A549 treated with Hydrocortisone at 1 μM for 4 hours (cell line): ENCODE measurements around the gene ATMIN. TPM values are rescaled to one million over a fixed set of nuclear protein-coding genes. Genes with fewer than 3 reads are reported as not detected.

Experiments used
- total RNA-seq: library from RNA; stranded (reverse); fragments of 200-300 nt; extraction: Qiagen RNA extraction; gene quantifications from 5 replicates; pipeline ENCODE4 v1.2.3, GENCODE V29; 2022

ATMIN gene, protein sequence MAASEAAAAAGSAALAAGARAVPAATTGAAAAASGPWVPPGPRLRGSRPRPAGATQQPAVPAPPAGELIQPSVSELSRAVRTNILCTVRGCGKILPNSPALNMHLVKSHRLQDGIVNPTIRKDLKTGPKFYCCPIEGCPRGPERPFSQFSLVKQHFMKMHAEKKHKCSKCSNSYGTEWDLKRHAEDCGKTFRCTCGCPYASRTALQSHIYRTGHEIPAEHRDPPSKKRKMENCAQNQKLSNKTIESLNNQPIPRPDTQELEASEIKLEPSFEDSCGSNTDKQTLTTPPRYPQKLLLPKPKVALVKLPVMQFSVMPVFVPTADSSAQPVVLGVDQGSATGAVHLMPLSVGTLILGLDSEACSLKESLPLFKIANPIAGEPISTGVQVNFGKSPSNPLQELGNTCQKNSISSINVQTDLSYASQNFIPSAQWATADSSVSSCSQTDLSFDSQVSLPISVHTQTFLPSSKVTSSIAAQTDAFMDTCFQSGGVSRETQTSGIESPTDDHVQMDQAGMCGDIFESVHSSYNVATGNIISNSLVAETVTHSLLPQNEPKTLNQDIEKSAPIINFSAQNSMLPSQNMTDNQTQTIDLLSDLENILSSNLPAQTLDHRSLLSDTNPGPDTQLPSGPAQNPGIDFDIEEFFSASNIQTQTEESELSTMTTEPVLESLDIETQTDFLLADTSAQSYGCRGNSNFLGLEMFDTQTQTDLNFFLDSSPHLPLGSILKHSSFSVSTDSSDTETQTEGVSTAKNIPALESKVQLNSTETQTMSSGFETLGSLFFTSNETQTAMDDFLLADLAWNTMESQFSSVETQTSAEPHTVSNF
- 28.7 to 33.8 TPM (median 31.7 TPM) in 5 replicates for total RNA-seq

DNA sequence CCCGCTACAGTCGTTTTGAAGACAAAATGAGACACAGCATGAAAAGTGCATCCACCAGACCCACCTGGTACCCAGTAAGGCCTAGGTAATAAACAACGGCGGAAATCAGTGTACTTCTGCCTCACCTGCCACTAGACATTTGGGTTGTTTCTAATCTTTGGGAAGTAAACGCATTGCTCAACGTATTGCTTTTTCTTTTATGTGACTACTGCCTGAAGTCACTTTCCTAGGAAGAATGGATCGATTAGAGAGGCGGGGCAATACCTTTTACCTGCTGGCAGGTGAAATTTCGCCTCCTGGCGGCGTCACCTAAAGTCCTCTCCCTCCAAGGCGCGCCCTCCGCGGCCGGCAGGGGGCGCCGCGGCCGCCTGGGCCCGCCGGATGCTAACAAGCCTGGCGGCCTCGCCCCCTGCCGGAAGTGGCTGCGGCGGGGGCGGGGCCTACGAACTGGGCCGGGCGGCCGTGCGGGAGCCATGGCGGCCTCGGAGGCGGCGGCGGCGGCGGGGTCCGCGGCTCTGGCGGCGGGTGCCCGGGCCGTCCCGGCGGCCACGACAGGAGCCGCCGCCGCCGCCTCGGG, at the start of gene ATMIN:
ATMIN (plus strand) TSS at position 445 of the 577 bp plus-strand sequence; CDS start at position 474, 29 bp downstream.

DNA sequence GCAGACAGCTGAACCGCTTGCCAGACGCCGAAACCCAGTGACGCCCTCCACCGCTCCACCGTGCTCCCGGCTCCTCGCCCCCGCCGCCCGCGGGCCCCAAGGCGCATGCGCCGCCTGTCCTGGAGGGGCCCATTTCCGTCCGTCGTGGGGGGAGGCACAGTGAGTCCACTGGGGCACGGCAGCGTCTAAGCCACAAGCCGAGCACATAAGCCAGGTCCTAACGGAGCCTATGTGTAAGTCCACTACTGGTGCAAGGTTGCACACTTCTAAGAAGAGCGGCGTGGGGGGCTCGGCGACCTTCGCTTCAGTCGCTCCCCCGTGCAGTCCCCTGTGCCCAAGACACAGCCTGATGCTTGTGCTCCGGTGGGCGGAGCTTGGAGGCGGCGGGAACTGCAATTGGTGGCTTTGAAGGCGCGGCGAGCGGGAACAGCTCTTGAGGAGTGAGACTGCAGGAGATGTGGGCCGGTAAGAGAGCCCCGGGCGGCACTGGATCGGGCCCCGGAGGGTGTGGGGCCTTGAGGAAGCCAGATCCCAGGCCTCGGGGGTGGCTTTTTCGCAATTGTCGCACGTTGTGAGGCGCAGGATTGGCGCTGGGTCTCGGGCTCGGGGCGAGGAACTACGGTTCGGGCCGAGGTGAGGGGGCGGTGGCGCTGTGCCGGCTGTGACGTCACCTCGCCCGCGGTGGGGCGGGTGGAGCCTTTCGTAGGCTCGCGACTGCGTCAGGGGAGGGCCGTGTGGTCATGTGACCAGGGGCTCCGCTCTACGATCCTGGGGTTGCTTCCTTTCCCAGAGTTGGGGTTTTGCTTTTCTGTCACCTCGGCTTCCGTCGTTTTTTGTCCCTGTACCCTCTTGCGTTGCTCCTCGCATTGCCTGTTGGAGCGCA, 28.6 kb upstream of the ATMIN start, which contains the start of the genes CENPN and CMC2:
CENPN (plus strand) TSS at position 402 of the 883 bp plus-strand sequence. CDS start 4,726 bp downstream, outside the sequence.
CMC2 (minus strand) TSS at position 73 of the 883 bp plus-strand sequence. CDS start 9,491 bp downstream, outside the sequence.

GRCh38 chr16:81077076-81077940, 41.7 kb downstream of the ATMIN start, which contains the start of gene C16orf46:
C16orf46 (minus strand) TSS chr16:81077238; CDS start chr16:81063955, 13,283 bp downstream.

GRCh38 chr16:81095953-81096714, 60.5 kb downstream of the ATMIN start, which contains the start of gene GCSH:
GCSH (minus strand) TSS chr16:81096395; CDS start chr16:81096278, 117 bp downstream.

Other genes starting within 250 kb of the ATMIN start
- gene CDYL2, start 231.2 kb upstream of the ATMIN start, total RNA-seq = 0.32 to 0.66 TPM (median 0.61 TPM) in 5 replicates
- 114 to 129 TPM (median 123 TPM) in 5 replicates for gene CMC2, start 29.0 kb upstream of the ATMIN start, total RNA-seq
- 62.6 to 104 TPM (median 67.1 TPM) in 5 replicates for gene CENPN, start 28.6 kb upstream of the ATMIN start, total RNA-seq
- 0.50 to 0.99 TPM (median 0.85 TPM) in 5 replicates for gene C16orf46, start 41.4 kb downstream of the ATMIN start, total RNA-seq
- 48.9 to 62.6 TPM (median 55.2 TPM) in 5 replicates for gene GCSH, start 60.6 kb downstream of the ATMIN start, total RNA-seq
- gene BCO1, start 202.8 kb downstream of the ATMIN start, total RNA-seq = 0.63 to 1.3 TPM (median 0.97 TPM) in 5 replicates